Loucy (cell line): ENCODE data around the gene FGD3.

Source experiments
- H2AFZ ChIP-seq: fragments of 200-600 bp; sonication (generic); 2 replicates; pipeline ENCODE4 v1.6.0; 2016; ENCODE audit warnings: antibody characterized with exemption, mild to moderate bottlenecking, low read length, moderate library complexity
- H3F3A ChIP-seq: fragments of 200-600 bp; 2 replicates; pipeline ENCODE4 v1.6.0; 2016; ENCODE audit warnings: antibody characterized with exemption, low read depth, mild to moderate bottlenecking
- H3K27me3 ChIP-seq: fragments of 200-600 bp; sonication (generic); 2 replicates; pipeline ENCODE4 v1.6.1; 2014; ENCODE audit warnings: low read length, mild to moderate bottlenecking; ENCODE audit not compliant: insufficient read depth, poor library complexity, severe bottlenecking
- H3K36me3 ChIP-seq: fragments of 200-600 bp; sonication (generic); 2 replicates; pipeline ENCODE4 v1.6.1; 2016; ENCODE audit warnings: low read length; ENCODE audit not compliant: insufficient read depth
- H3K4me1 ChIP-seq: fragments of 200-600 bp; sonication (generic); 2 replicates; pipeline ENCODE4 v1.5.1; 2014; ENCODE audit warnings: low read length, mild to moderate bottlenecking; ENCODE audit not compliant: insufficient read depth, poor library complexity, severe bottlenecking
- H3K4me2 ChIP-seq: fragments of 200-600 bp; sonication (generic); 2 replicates; pipeline ENCODE4 v1.6.0; 2014; ENCODE audit warnings: antibody characterized with exemption, low read length, low read depth, mild to moderate bottlenecking; ENCODE audit not compliant: poor library complexity, severe bottlenecking
- H3K4me3 ChIP-seq: fragments of 200-600 bp; sonication (generic); 2 replicates; pipeline ENCODE4 v1.5.1; 2014; ENCODE audit warnings: low read length, mild to moderate bottlenecking, mixed read lengths; ENCODE audit not compliant: poor library complexity, severe bottlenecking
- H3K79me2 ChIP-seq: fragments of 200-600 bp; sonication (generic); 2 replicates; pipeline ENCODE4 v1.6.1; 2014; ENCODE audit warnings: low read length; ENCODE audit not compliant: insufficient read depth
- H3K9ac ChIP-seq: fragments of 200-600 bp; sonication (generic); 2 replicates; pipeline ENCODE4 v1.6.0; 2014; ENCODE audit warnings: mild to moderate bottlenecking, low read depth, low read length, moderate library complexity; ENCODE audit not compliant: poor library complexity, severe bottlenecking
- H3K9me2 ChIP-seq: fragments of 200-600 bp; sonication (generic); replicated peaks from 2 replicates; pipeline ENCODE4 v1.6.1; 2016; ENCODE audit warnings: low read depth, low read length, mixed read lengths
- H3K9me3 ChIP-seq: fragments of 200-600 bp; sonication (generic); 2 replicates; pipeline ENCODE4 v1.6.1; 2014; ENCODE audit warnings: mild to moderate bottlenecking, antibody characterized with exemption, low read length, low read depth; ENCODE audit not compliant: insufficient read depth
- H4K20me1 ChIP-seq: fragments of 200-600 bp; sonication (generic); 2 replicates; pipeline ENCODE4 v1.6.0; 2014; ENCODE audit warnings: antibody characterized with exemption, low read length, mild to moderate bottlenecking; ENCODE audit not compliant: insufficient read depth, poor library complexity, severe bottlenecking
- CTCF ChIP-seq: fragments of 200-600 bp; sonication (generic); conservative IDR thresholded peaks from 2 replicates; pipeline ENCODE4 v1.5.1; 2014; ENCODE audit warnings: mild to moderate bottlenecking, antibody characterized with exemption, low read length
- EZH2phosphoT487 ChIP-seq: fragments of 200-600 bp; IDR thresholded peaks from 2 replicates; pipeline ENCODE4 v1.6.1; 2018; ENCODE audit warnings: antibody characterized with exemption, mild to moderate bottlenecking, moderate library complexity, borderline replicate concordance

FGD3 gene

GRCh38 chr9:93079371-93079770, 132.0 kb downstream of the FGD3 start:
- Histone ChIP-seq H3K4me1 (peaks cover 30% of the 10 kb centered on the region), H3K4me2 (no peak overlapping the region), H4K20me1 (no peaks in the 10 kb centered on the region), H3K36me3 (no peaks in the 10 kb centered on the region), H3K79me2 (no peaks in the 10 kb centered on the region), H3K9me2 (no peaks in the 10 kb centered on the region), H3K27me3 (no peaks in the 10 kb centered on the region), H3K4me3 (no peak overlapping the region), H3K9ac (no peak overlapping the region), H3K9me3 (no peaks in the 10 kb centered on the region), H3F3A (no peaks in the 10 kb centered on the region), H2AFZ (no peak overlapping the region)
- no peak for TF ChIP-seq CTCF
- TF ChIP-seq EZH2phosphoT487 = no peak

- Histone ChIP-seq H3K4me3 (no peak overlapping the region), H4K20me1 (no peaks in the 10 kb centered on the region), H3K4me2 (no peak overlapping the region), H2AFZ (no peak overlapping the region), H3K27me3 (no peaks in the 10 kb centered on the region), H3F3A (no peaks in the 10 kb centered on the region), H3K79me2 (no peaks in the 10 kb centered on the region), H3K9me2 (no peaks in the 10 kb centered on the region), H3K4me1 (peaks cover 36% of the 10 kb centered on the region), H3K9me3 (no peaks in the 10 kb centered on the region), H3K36me3 (no peaks in the 10 kb centered on the region), H3K9ac (no peak overlapping the region)
- no peak for TF ChIP-seq CTCF
- TF ChIP-seq EZH2phosphoT487 = no peak
These were observed 133.1 kb downstream of the FGD3 start for GRCh38 chr9:93080406-93080805.

GRCh38 chr9:93081081-93081529, 133.8 kb downstream of the FGD3 start:
- Histone ChIP-seq H3K36me3 (no peaks in the 10 kb centered on the region), H3K27me3 (no peaks in the 10 kb centered on the region), H2AFZ (no peak overlapping the region), H3K9me3 (no peaks in the 10 kb centered on the region), H3K79me2 (no peaks in the 10 kb centered on the region), H3K9me2 (no peaks in the 10 kb centered on the region), H3K4me3 (no peak overlapping the region), H4K20me1 (no peaks in the 10 kb centered on the region), H3K4me2 (no peak overlapping the region), H3K4me1 (peaks cover 36% of the 10 kb centered on the region), H3K9ac (no peak overlapping the region), H3F3A (no peaks in the 10 kb centered on the region)
- TF ChIP-seq CTCF = no peak
- TF ChIP-seq EZH2phosphoT487 = no peak
